Subcutaneous adipose tissue (tissue), 4 donors: ENCODE measurements around the gene E2F4. TPM values are rescaled to one million over a fixed set of nuclear protein-coding genes. Genes with fewer than 3 reads are reported as not detected.

ENCODE experiments used
- total RNA-seq, 4 donors: library from RNA; depleted of rRNA; stranded (reverse); fragments of >200 nt; gene quantifications; one replicate each; pipeline ENCODE4 v1.1.0, GENCODE V29; 2016
- TF ChIP-seq, protein P1 (sequence below): fragments of 450-650 bp; IDR thresholded peaks from one replicate; pipeline ENCODE4 v1.5.1; 2016; ENCODE audit warnings: low read depth, mild to moderate bottlenecking, control low read depth, antibody characterized with exemption, moderate library complexity

E2F4 gene
- total RNA-seq, 4 donors from 2014 or later = 48.1 to 70.8 (median 58.9) TPM

GRCh38 chr16:67186550-67186950 lies 5.4 kb upstream of the E2F4 start:
- TF ChIP-seq, protein P1, sequence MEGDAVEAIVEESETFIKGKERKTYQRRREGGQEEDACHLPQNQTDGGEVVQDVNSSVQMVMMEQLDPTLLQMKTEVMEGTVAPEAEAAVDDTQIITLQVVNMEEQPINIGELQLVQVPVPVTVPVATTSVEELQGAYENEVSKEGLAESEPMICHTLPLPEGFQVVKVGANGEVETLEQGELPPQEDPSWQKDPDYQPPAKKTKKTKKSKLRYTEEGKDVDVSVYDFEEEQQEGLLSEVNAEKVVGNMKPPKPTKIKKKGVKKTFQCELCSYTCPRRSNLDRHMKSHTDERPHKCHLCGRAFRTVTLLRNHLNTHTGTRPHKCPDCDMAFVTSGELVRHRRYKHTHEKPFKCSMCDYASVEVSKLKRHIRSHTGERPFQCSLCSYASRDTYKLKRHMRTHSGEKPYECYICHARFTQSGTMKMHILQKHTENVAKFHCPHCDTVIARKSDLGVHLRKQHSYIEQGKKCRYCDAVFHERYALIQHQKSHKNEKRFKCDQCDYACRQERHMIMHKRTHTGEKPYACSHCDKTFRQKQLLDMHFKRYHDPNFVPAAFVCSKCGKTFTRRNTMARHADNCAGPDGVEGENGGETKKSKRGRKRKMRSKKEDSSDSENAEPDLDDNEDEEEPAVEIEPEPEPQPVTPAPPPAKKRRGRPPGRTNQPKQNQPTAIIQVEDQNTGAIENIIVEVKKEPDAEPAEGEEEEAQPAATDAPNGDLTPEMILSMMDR = no peak

DNA sequence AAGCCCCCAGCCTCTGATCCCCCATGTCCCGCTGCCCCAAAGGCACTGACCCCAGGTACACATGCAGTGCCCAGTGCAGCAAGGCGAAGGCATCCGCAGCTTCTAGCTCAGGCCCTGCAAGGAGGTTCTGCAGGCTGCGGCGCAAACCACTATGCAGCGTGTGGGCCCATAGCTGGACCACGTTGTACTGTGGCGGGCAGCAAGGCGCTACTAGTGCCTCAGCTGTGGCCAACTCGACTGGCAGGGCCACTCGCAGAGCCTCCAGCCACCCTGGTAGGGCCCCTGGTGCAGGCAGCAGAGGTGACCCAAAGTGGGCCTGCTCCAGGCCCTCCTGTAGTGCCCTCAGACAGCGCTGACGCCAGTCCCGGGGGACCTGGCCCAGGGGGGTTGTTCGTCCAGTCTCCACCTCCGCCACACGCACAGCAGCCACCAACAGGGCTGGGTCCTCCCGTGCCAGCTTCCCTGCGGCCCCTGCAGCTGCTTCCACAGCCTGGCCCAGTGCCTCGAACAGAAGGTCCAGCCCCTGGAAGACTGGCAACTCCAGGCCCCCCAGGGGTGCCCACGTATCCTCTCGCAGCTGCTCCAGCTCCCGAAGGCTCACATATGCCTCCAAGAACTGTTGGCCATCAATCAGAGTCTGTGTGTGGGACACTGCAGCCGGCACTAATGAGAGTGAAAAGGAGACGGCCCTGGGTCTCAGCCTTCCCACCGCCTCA lies 4.6 kb upstream of the E2F4 start:
- TF ChIP-seq, protein P1 = no peak

DNA sequence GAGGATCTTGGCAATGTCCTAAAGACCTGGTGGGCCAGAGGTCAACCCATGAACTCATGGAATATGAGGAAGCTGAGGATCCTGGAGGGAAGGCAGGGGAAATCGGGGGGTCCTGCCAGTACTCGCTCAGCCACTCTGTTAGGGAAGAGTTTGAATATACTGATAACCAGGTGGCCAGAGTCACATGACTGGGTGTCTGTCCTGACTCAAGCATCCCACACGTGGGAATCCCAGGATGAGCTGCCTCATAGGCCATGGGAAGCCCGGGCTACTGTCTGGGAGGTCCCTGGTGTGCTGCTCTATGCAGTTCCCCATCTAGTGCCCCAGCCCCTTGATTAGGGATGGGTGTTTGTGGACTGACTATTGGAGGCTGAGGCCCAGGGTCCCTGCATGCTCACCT lies 3.6 kb upstream of the E2F4 start:
- TF ChIP-seq, protein P1 = no peak

DNA sequence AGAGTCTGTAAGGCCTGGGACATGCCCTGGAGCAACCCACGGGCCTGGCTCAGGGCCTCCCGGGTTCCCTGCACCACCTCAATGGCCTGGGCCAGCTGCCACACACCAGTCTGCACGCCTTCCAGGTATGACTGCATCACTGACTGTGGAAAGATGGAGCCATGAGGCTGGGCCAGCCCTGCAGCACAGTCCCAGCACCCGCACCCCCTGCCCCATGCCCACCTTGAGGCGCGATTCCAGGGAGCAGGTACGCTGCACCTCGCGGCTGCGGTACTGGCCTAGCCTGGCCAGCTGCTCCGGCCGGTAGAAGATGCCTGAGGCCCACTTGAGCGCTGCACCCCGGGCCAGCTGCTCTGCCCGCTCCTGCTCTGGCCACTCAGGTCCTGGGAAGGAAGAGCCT lies 3.2 kb upstream of the E2F4 start:
- TF ChIP-seq, protein P1 = no peak

DNA sequence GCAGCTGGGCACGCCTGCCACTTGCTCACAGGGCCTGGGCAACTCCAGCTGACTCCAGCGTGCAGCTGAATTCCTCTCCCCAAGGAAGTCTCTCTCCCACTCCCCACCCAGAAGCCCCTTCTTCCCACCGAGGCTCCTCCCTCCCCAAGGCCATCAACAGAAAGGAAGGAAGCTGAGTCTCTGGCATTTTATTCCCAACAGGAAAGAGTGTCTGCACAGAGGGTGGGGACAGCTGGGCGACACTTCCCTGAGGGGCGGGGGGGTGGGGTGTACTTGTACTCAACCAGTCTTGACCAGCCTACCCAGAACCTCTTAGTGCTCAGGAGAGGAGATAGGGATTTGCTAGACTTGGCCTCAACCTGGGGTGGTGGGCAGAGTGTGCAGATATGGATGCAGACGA lies 1.9 kb upstream of the E2F4 start, which contains the start of gene EXOC3L1:
Gene EXOC3L1 (minus strand): TSS at position 96 of the 400 bp plus-strand sequence. CDS start 460 bp downstream, outside the sequence.
- TF ChIP-seq, protein P1 = no peak

DNA sequence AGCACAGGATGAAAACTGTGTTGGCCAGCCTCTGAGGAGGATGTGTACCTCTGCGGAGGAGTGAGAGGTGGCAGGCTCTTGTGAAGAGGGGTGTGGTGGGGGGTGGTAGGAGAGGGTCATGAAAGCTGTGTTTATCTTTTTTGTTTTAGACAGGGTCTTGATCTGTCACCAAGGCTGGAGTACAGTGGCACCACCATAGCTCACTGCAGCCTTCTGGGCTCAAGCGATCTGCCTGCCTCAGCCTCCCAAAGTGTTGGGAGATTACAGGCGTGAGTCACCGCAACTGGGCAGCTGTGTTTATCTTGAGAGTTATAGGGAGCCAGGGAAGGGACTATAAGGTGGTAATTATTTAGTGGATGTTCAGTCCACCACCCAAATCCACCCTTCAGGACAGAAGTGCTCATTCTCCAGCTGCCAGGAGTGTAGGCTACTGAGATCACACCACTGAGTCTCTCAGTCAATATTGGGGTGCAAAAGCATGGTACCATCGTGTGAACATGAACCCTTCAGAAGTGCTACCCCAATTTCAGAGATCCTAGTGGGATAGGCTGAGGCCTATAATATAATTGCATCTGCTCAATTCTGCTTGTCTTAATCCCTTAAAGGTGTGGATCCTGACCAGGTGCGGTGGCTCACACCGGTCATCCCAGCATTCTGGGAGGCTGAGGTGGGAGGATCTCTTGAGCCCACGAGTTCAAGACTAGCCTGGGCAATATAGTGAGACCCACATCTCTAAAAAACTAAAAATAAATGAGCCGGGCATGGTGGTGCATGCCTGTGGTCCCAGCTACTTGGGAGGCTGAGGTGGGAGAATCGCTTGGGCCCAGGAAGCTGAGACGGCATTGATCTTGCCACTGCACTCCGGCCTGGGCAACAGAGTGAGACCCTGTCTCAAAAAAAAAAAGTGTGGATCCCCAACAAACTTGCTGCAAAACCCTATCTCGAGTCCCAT lies 1.2 kb upstream of the E2F4 start:
- TF ChIP-seq, protein P1 = no peak

GRCh38 chr16:67191411-67191994 lies 452 bp upstream of the E2F4 start:
- TF ChIP-seq, protein P1 = no peak
